ENCODE data around the gene LRMDA. TPM values are rescaled to one million over a fixed set of nuclear protein-coding genes. Genes with fewer than 3 reads are reported as not detected.

LRMDA gene
- polyA plus RNA-seq, 1 donor (not counting 4 experiments of a cell fraction or from before 2014, with no cell fraction given): not detected

DNA sequence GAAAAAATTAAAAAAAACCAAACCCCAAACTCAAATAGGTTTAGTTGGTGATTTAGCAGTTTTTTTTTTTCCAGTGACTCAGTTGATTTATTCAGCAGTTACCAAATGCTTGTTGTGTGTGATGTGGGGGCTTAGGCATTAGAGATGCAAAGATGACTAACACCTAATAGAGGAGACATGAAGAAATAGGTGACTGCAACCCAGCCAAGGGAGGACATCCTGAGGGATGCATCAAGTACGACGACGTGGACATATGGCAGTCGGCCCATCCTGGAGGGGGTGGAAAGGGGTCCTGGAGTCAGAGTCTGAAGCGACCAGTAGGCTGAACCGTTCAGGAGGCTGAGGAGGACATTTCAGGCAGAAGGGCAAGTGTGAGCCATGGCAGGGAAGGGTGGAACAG, 35.5 kb downstream of the LRMDA start:
- dilution Hi-C loops (cut with MboI; ENCODE audit: extremely low pct_ligation_motif_present, low sequenced_read_pairs): no loop called here
- no peaks in the 10 kb centered on the region for H3K79me2 ChIP-seq (ENCODE audit: control insufficient read depth, insufficient read depth, low read length)
- H3K27me3 ChIP-seq (ENCODE audit: control insufficient read depth, extremely low read depth, insufficient read depth, low read length): no peaks in the 10 kb centered on the region
- H3K27ac ChIP-seq (ENCODE audit: control insufficient read depth, insufficient read depth, low read length): no peak overlapping the region
- no peak overlapping the region for H3K4me2 ChIP-seq (ENCODE audit: control insufficient read depth, extremely low read depth, insufficient read depth, low read depth, low read length)
- no peak overlapping the region for H2AFZ ChIP-seq (ENCODE audit: control insufficient read depth, low read length)
- no peak overlapping the region for H3K9ac ChIP-seq (ENCODE audit: control insufficient read depth, extremely low read depth, insufficient read depth, low read length)
- H3K36me3 ChIP-seq (ENCODE audit: control insufficient read depth in 2 of 2, extremely low read depth in 1 of 2, insufficient read depth in 2 of 2, low read length in 2 of 2): no peaks in the 10 kb centered on the region
- H3K9me1 ChIP-seq (ENCODE audit: control insufficient read depth, extremely low read depth, insufficient read depth, low read length): no peaks in the 10 kb centered on the region
- no peak for DNase-seq (ENCODE audit: low read depth, low spot score)
- no peaks in the 10 kb centered on the region for H3K9me3 ChIP-seq (ENCODE audit: control insufficient read depth, low read depth, low read length)
- FAIRE-seq: no peak
- H4K20me1 ChIP-seq (ENCODE audit: control insufficient read depth, extremely low read depth, insufficient read depth, low read length): no peaks in the 10 kb centered on the region
- H3K4me1 ChIP-seq (ENCODE audit: control insufficient read depth, extremely low read depth, insufficient read depth, low read length): peaks cover 30% of the 10 kb centered on the region
- no peak overlapping the region for H3K4me3 ChIP-seq (ENCODE audit: control insufficient read depth in 2 of 3, extremely low read depth in 1 of 3, insufficient read depth in 2 of 3, low read depth in 1 of 3, low read length in 3 of 3)
- no peak for TF ChIP-seq EZH2 (IDR thresholded peaks at IDR 0.05; ENCODE audit: low read length)
- TF ChIP-seq, protein P1, sequence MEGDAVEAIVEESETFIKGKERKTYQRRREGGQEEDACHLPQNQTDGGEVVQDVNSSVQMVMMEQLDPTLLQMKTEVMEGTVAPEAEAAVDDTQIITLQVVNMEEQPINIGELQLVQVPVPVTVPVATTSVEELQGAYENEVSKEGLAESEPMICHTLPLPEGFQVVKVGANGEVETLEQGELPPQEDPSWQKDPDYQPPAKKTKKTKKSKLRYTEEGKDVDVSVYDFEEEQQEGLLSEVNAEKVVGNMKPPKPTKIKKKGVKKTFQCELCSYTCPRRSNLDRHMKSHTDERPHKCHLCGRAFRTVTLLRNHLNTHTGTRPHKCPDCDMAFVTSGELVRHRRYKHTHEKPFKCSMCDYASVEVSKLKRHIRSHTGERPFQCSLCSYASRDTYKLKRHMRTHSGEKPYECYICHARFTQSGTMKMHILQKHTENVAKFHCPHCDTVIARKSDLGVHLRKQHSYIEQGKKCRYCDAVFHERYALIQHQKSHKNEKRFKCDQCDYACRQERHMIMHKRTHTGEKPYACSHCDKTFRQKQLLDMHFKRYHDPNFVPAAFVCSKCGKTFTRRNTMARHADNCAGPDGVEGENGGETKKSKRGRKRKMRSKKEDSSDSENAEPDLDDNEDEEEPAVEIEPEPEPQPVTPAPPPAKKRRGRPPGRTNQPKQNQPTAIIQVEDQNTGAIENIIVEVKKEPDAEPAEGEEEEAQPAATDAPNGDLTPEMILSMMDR (optimal IDR thresholded peaks at IDR 0.05 in 1 of 3, IDR thresholded peaks at IDR 0.05 in 1 of 3, conservative IDR thresholded peaks at IDR 0.05 in 1 of 3; ENCODE audit: extremely low read depth in 1 of 3, insufficient read depth in 2 of 3, low read length in 3 of 3): no peak

DNA sequence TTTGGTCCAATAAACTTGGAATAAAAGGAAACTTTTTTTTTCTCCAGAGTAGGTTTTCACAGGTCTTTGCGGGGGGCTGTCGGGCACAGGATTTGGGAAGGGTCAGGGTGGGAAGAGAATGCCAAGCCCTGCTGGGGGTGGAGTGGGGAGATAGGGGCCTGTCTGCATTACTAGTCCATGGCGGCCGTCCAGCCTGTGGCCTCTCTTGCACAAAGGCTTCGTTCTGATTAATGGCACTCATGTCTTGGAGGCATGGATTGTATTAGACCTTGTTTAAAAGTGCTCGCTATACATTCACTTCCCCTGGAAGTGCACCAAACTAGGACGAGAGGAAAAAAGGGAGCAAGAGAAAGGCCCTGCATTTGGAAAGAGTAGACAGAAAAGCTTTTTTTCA, 37.2 kb downstream of the LRMDA start:
- Histone ChIP-seq H3K36me3 (ENCODE audit: control insufficient read depth in 2 of 2, extremely low read depth in 1 of 2, insufficient read depth in 2 of 2, low read length in 2 of 2) (no peaks in the 10 kb centered on the region), H3K4me2 (ENCODE audit: control insufficient read depth, extremely low read depth, insufficient read depth, low read depth, low read length) (peak overlapping the region; percentile 57), H3K9me1 (ENCODE audit: control insufficient read depth, extremely low read depth, insufficient read depth, low read length) (no peaks in the 10 kb centered on the region), H2AFZ (ENCODE audit: control insufficient read depth, low read length) (no peak overlapping the region), H3K27ac (ENCODE audit: control insufficient read depth, insufficient read depth, low read length) (no peak overlapping the region), H3K4me1 (ENCODE audit: control insufficient read depth, extremely low read depth, insufficient read depth, low read length) (peaks cover 30% of the 10 kb centered on the region), H3K4me3 (ENCODE audit: control insufficient read depth in 2 of 3, extremely low read depth in 1 of 3, insufficient read depth in 2 of 3, low read depth in 1 of 3, low read length in 3 of 3) (no peak overlapping the region), H3K27me3 (ENCODE audit: control insufficient read depth, extremely low read depth, insufficient read depth, low read length) (no peaks in the 10 kb centered on the region), H3K79me2 (ENCODE audit: control insufficient read depth, insufficient read depth, low read length) (no peaks in the 10 kb centered on the region), H4K20me1 (ENCODE audit: control insufficient read depth, extremely low read depth, insufficient read depth, low read length) (no peaks in the 10 kb centered on the region), H3K9ac (ENCODE audit: control insufficient read depth, extremely low read depth, insufficient read depth, low read length) (no peak overlapping the region), H3K9me3 (ENCODE audit: control insufficient read depth, low read depth, low read length) (no peaks in the 10 kb centered on the region)
- dilution Hi-C loops (cut with MboI; ENCODE audit: extremely low pct_ligation_motif_present, low sequenced_read_pairs): no loop called here
- FAIRE-seq (no peak), DNase-seq (ENCODE audit: low read depth, low spot score) (no peak)
- TF ChIP-seq, protein P1 (optimal IDR thresholded peaks at IDR 0.05 in 1 of 3, IDR thresholded peaks at IDR 0.05 in 1 of 3, conservative IDR thresholded peaks at IDR 0.05 in 1 of 3; ENCODE audit: extremely low read depth in 1 of 3, insufficient read depth in 2 of 3, low read length in 3 of 3): no peak
- no peak for TF ChIP-seq EZH2 (IDR thresholded peaks at IDR 0.05; ENCODE audit: low read length)

Measured in keratinocyte (primary cell).